HG03064 (cell line): ENCODE results near the gene RNF175.

Experiments
- ATAC-seq: cut with Tn5 transposase; IDR thresholded peaks from one replicate; pipeline ENCODE4 v1.9.1; 2021; ENCODE audit warnings: low read depth; ENCODE audit not compliant: unreplicated experiment

RNF175 gene

GRCh38 chr4:153785910-153786721 is 26.3 kb upstream of the RNF175 start:
- no peak for ATAC-seq

- no peak for ATAC-seq
Measured at GRCh38 chr4:153784166-153784699, 24.4 kb upstream of the RNF175 start.

GRCh38 chr4:153782581-153782980 is 22.8 kb upstream of the RNF175 start:
- ATAC-seq, result no peak

- no peak for ATAC-seq
Measured at GRCh38 chr4:153781717-153782416, 22.0 kb upstream of the RNF175 start.

- ATAC-seq, result no peak
Measured at GRCh38 chr4:153781280-153781679, 21.5 kb upstream of the RNF175 start.

GRCh38 chr4:153780876-153781275 is 21.1 kb upstream of the RNF175 start:
- ATAC-seq, result no peak

- no peak for ATAC-seq
Measured at GRCh38 chr4:153780221-153780620, 20.4 kb upstream of the RNF175 start.

- no peak for ATAC-seq
Measured at GRCh38 chr4:153778383-153778782, 18.6 kb upstream of the RNF175 start.

GRCh38 chr4:153777421-153777820 is 17.6 kb upstream of the RNF175 start:
- no peak for ATAC-seq

GRCh38 chr4:153776601-153777000 is 16.8 kb upstream of the RNF175 start:
- ATAC-seq, result no peak

GRCh38 chr4:153773236-153773690 is 13.4 kb upstream of the RNF175 start:
- ATAC-seq, result no peak

GRCh38 chr4:153771046-153771445 is 11.2 kb upstream of the RNF175 start:
- no peak for ATAC-seq

GRCh38 chr4:153766758-153767157 is 6.9 kb upstream of the RNF175 start:
- ATAC-seq, result no peak

- no peak for ATAC-seq
Measured at GRCh38 chr4:153765894-153766293, 6.1 kb upstream of the RNF175 start.

GRCh38 chr4:153764601-153765368 is 5.0 kb upstream of the RNF175 start:
- no peak for ATAC-seq

GRCh38 chr4:153763404-153763803 is 3.6 kb upstream of the RNF175 start:
- ATAC-seq, result no peak

GRCh38 chr4:153758688-153759406 is 977 bp downstream of the RNF175 start:
- ATAC-seq, result no peak

GRCh38 chr4:153758136-153758535 is 1.7 kb downstream of the RNF175 start:
- ATAC-seq, result no peak

GRCh38 chr4:153757407-153757806 is 2.4 kb downstream of the RNF175 start:
- ATAC-seq, result no peak

GRCh38 chr4:153755186-153755585 is 4.6 kb downstream of the RNF175 start:
- ATAC-seq, result no peak
